GM19455 (cell line): Measurements from ENCODE around the gene SNX11.
A peak's percentile ranks its signal among the peaks of the same experiment; 100 is the strongest.

Source experiments
- ATAC-seq: cut with Tn5 transposase; IDR thresholded peaks from one replicate; pipeline ENCODE4 v1.9.1; 2021; ENCODE audit not compliant: unreplicated experiment

SNX11 gene

GRCh38 chr17:48095611-48096010 lies 12.0 kb upstream of the SNX11 start:
- ATAC-seq = no peak

DNA sequence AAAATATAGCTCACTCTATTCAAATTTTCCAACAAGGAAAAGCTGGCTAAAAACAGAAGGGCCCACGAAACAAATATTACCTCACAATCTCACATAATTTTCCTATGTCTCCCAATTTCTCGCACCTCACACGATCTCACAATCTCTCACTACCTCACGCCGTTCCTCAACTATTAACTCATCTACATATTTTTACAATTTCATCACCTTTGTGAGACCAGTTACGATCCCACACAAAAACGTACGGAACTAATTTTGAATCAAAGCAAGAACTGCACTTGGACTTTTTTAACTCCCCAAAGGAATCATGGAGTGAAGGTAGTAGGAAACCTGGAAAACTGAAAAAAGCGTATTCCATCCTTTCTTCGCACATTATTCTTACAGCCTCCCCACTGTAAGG lies 7.4 kb upstream of the SNX11 start:
- no peak for ATAC-seq

DNA sequence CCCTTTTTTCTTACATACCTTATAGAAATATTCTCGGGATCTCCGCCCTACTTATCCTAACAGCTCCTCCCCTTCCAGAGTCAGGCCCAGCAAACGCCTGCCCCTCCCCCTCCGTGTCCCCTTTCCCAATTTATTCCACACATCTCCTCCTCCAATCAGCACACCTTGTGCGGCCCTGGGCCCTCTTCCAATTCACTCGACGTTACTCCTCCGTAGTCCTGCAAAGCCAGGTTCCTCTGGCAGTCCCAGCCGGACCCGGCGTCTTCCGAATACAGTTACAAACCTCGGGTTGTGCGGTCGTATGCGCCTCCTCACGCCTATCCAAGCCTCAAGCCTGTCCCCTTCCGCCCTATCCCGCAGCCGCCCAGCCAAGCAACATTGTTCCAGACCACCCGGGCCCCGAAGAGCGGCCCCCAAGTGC lies 7.0 kb upstream of the SNX11 start:
- peak; percentile 5 for ATAC-seq

GRCh38 chr17:48101012-48101720 lies 6.4 kb upstream of the SNX11 start, which contains the start of gene CBX1:
TSS of gene CBX1 (minus strand) at chr17:48101478. CDS start at chr17:48077004, 24,474 bp downstream.
- peak; percentile 91 for ATAC-seq

DNA sequence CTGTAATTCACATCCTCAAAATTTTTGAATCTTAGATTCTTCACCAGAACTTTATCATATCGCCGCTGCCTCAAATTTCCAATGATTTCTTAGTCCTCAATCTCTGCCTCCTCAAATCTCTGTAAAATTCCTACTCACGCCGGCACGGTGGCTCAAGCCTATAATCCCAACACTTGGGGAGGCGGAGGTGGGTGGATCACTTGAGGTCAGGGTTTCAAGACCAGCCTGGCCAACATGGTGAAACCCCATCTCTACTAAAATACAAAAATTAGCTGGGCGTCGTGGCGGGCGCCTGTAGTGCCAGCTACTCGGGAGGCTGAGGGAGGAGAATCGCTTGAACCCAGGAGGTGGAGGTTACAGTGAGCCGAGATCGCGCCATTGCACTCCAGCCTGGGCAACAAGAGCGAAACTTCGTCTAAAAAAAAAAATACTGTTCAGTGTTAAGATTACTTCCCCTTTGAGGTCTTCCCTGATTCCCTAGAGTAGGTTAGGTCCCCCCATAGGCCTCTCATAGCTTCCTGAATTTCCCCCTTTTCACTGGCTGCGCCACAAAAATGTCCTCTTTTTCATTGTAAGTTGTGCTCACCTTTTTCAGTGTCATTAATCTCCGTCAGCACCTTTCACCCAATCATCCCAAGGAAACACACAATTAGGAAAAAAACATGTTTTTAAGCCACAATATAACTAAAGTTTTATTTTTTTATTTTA lies 5.4 kb upstream of the SNX11 start:
- ATAC-seq = no peak

GRCh38 chr17:48102798-48103715 lies 4.5 kb upstream of the SNX11 start:
- ATAC-seq = no peak

- ATAC-seq = no peak
Observed at GRCh38 chr17:48104440-48104839, 3.1 kb upstream of the SNX11 start.

- ATAC-seq = no peak
Observed at GRCh38 chr17:48106802-48107136, 797 bp upstream of the SNX11 start.

DNA sequence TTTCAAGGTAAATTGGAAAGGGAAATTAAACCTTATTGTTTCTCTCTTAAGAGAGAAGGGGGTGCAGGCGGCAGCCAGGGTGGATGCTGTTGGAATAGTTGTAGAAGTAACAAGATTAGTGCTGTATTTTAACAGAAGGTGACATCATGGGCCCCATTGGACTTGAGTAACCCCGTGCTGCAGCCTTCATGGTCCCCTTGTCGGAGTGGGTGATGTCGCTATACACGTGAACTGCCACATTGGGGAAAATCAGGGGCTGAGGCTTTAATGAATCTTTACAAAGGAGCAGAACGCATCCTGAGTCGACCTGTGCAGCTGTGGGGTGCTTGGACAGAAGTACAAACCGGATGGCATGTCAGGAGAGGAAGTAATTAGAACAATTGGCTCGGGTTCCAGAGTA lies 3.2 kb downstream of the SNX11 start:
- ATAC-seq = no peak

DNA sequence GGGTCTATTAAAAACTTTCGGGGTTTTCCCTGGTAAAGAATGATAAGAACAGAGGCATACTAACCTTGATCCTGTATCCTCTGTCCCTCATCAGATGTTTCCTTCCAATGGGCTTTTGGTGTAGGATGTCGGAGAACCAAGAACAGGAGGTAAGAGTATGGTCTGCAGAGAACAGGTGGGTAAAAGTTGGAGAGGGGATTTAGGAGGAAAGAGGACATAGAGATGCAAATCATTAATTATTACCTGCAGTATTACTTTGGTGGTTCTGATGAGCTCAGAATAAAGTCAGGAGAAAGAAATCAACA lies 4.3 kb downstream of the SNX11 start:
- no peak for ATAC-seq

DNA sequence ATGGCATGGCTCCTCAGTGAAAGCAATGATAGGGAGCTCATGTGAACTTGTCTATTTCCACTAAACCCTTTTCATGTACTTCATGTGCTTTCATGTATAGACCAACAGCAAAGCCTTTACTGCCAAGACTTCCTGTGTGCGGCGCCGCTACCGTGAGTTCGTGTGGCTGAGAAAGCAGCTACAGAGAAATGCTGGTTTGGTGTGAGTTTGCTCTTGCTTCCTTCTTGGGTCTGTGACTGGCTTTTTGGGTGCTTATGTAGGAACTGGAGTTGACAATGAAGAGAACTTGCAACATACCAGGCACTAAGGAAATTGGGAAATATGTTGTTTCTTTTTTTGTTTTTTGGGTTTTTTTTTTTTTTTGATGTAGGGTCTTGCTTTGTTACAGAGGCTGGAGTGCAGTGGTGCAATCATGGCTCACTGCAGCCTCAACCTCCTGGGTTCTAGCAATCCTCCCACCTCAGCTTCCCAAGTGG lies 5.7 kb downstream of the SNX11 start:
- ATAC-seq = no peak

GRCh38 chr17:48121923-48122664 lies 14.5 kb downstream of the SNX11 start:
- ATAC-seq = no peak

DNA sequence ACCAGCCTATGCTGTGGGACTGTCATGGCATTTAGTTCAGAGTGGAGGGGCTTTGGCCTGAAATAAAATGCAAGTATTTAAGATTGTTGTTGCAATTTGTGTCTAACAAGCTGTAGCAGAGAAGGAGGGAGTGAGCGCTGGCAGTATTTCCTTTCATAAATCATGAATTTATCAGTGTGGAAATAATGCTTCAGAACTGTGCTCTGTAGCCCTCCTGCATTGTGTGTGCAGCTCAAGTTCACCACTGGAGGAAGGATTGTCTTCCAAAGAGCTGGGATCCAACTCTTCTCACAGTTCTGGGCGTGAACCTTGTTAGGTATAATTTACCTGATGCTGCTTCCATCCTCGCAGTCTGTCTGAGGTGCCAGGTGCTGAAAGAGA lies 15.1 kb downstream of the SNX11 start:
- no peak for ATAC-seq

GRCh38 chr17:48123111-48123510 lies 15.5 kb downstream of the SNX11 start:
- no peak for ATAC-seq

- ATAC-seq = no peak
Observed at GRCh38 chr17:48123776-48124388, 16.3 kb downstream of the SNX11 start.

DNA sequence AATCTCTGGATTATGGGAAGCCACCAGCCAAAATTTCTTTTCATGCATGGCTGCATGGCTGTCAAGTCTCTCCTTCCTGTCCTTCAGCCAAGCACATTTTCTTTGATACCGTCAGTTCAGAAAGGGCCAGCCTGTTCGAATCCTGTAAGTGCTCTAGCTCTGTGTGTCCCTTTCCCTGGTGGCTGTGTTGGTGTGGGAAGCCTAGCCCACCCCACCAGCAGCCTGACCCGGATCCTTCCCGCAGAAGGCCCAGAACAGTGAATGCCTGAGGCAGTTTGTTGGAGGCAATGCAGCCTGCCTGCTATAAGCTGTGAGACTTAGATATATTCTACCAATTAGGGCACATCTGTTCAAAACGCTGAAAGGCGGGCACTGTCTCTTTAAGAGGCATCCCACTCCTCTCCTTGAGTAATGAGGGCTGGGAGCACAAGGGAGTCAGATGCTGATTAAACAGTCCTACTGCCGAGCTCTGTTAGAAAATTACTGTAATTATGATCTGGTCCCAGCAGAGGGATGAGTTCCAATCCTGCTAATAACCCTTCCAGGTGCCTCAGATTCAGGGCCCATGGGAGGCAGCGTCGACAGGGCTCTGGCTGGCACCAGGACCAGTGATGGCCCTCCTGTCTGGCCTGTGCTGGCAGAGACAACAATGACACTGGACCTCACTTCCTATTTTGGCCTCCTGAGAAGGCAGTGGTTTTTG lies 18.4 kb downstream of the SNX11 start:
- ATAC-seq = no peak

GRCh38 chr17:48126532-48126850 lies 18.9 kb downstream of the SNX11 start:
- ATAC-seq = no peak

DNA sequence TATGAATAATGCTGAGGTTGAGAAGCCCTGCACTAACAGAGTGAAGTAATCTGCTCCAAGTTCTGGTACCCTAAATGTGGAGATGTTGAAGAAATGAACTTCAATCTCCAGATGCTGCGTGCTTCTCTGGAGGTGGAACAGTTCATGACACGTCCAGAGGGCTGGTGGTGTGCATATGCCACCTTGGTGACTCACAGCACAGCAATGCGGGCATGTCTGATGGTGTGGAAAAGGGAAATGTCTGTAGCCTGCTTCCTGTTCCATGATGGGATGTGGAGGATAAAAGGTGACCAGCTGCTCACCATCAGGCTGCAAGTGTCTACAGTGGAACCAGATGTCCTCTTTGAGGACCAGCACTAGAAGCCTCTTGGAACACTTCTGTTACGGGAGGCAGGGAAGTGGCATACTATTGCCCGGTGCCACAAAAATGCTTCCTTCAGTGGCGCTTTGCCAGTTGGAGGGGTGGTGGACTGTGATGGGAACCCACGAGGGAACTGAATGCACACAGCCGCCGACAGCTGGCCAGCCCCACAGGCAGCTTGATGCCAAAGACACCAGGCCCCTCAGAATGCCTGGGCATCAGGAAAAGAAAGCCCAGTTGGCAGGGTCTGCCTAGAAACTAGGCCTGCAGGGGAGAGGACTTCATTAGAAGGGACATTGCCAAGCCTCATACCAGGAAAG lies 19.9 kb downstream of the SNX11 start:
- ATAC-seq = no peak

DNA sequence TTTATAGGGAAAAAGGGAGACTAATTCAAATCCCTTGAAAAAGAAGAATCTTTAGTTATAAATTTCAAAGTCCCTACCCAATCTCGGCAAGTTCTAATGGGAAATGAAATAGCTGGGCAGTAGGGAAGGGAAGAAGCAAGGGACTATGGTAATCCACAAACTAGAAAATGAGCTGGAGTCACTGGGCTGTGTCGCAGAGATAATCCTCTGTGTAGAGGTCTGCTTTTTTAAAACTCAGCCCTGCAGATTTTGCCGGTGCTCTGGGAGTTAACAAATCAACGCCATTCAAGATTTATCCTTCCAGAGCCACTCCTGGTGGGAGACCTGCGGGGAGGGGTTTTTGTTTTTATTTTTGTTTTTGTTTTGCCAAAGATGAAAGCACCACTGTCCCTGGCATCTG lies 20.8 kb downstream of the SNX11 start:
- ATAC-seq = no peak

GRCh38 chr17:48129981-48130380 lies 22.4 kb downstream of the SNX11 start:
- ATAC-seq = no peak
